Fibroblast of peridontal ligament (primary cell): ENCODE results near the gene UNC93A.
"Not testable (repeated sequence)": the region's sequence is repeated elsewhere in the genome, so short reads cannot be mapped to it uniquely, and the experiment has no call there.

ENCODE experiments used
- DNase-seq: peaks from one replicate; pipeline ENCODE4 v3.0.0-alpha.2; 2010; ENCODE audit errors: extremely low read depth

The UNC93A gene

DNA sequence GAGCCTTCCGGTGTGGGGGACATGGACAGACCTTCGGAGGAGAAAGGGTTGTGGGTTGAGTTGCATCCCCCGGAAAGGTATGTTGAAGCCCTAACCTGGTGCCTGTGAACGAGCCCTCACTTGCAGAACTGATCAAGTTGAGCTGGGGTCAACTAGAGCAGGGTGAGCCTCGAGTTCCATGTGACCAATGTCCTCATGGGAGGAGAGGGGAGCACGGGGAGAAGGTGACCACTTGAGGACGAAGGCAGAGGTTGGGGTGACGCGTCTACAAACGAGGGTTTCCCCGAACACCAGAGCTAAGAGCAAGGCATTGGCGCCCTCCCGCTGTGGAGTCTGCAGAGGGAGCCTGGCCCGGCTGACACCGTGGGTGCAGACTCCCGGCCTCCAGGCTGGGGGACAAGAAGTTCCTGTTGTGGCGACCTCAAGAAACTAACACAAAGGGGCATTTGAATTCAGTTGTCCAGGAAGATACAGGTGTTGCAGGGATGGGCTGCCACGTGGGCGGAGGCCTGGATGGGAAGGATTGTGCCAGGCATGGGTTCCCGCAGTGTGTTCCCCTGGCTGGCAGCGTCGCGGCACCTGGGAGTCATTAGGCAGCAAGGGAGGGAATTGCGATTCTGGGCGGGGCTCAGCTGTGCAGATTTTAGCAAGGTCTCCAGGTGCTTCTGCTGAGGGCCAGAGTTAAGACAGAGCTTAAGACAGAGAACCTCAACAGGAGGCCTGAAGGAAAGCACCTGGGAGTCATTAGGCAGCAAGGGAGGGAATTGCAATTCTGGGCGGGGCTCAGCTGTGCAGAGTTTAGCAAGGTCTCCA, 20.4 kb upstream of the UNC93A start:
- no peak for DNase-seq

DNA sequence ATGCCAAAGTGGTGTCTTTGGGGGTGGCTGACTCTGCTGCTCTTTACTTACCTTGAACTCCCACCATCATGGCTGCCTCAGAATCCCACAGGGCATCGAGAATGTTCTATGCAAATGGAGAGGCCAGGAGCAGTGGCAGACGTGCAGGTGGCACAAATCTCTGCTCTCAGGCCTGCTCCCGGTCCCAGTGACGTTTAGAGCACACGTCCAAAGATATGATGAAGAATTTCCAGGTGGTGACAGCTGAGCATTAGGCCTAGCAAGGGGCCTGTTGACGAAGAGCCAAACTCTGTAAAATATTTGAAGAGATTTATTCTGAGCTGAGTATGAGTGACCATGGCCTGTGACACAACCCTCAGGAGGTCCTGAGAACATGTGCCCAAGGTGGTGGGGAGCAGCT, 19.0 kb upstream of the UNC93A start:
- no peak for DNase-seq

DNA sequence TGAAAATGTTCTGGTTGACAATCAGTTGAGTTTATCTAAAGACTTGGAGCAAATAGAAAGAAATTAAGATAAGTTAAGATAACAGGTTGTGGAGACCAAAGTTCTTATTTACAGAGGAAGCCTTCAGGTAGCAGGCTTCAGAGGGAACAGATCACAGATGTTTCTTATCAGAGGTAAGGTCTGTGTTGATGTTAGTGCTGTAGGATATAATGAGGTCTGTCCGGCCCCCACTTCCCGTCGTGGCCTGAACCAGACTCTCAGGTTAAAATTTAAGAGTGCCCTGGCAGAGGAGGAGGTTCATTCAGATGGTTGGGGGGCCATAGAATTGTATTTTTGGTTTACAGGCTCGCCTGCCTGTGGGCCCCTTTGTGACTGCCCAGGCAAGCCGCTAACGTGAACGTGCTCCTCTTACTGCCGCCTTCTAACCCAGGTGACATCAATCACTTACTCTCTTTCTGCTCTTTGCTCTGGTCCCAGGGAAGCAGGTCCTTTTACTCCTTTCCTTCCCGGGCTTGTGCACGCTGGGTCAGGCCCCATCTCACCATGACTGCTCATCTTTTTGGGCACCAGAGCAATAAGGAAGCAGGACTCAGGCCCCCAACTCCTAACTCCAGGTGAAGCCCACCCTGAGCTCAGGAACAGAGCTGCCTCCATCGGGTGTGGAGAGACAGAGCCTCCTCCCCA, 18.3 kb upstream of the UNC93A start:
- no peak for DNase-seq

DNA sequence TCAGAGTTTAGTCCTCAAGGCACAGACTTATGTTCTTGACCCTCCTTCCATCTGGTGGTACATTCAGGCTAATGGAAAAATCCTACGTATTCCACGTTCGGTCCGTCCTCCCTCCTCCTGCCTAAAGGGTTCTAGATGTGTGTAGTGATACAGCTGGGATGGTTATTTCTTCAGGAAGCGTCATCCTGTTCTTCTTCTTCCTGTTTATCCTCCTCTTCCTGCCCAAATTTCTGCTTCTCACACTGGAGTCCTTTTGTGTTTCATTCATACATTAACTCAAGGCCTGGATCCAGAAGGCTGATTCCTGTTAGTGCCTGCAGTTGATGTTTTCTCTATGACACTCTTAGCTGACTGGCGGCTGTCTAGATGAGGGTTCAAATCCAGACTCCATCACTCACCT, 16.8 kb upstream of the UNC93A start:
- no peak for DNase-seq

DNA sequence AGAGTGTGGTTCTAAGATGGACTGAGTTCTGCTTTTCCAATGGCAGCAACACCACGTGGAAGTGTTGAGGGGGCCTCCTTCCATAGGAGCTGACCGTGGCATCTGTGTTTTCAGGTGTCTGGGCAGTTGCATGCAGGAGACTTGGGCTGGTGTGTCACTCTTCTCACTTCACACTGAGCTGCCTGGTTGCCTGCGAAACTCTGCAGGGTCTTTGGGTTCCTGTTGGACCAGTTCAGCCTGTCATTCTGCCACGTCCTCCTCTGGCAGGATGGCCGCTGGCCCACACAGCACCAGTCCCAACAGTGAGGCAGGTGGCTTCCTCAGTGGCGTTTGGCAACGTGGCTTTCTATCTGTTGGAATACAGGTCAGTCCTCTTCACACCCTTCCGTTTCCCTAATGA, 16.1 kb upstream of the UNC93A start:
- no peak for DNase-seq

DNA sequence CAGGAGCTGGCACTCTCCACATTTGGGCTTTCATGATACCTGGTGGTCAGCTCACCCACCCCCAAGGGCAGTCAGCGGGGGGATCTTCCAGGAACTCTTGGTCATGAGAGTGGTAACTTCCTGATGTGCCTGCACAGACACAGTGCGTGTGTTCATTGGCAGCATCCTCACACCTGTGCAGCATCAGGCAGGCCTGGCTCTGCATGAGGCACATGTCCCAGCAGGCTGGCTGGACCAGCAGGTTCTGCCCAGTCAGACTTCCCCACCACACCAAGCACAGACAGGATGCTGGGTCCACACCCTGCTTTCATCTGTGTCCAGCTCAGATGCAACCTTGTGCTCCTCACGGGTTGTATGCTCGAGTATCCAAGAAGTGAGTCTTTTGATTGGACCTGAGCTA, 15.7 kb upstream of the UNC93A start:
- DNase-seq = no peak

DNA sequence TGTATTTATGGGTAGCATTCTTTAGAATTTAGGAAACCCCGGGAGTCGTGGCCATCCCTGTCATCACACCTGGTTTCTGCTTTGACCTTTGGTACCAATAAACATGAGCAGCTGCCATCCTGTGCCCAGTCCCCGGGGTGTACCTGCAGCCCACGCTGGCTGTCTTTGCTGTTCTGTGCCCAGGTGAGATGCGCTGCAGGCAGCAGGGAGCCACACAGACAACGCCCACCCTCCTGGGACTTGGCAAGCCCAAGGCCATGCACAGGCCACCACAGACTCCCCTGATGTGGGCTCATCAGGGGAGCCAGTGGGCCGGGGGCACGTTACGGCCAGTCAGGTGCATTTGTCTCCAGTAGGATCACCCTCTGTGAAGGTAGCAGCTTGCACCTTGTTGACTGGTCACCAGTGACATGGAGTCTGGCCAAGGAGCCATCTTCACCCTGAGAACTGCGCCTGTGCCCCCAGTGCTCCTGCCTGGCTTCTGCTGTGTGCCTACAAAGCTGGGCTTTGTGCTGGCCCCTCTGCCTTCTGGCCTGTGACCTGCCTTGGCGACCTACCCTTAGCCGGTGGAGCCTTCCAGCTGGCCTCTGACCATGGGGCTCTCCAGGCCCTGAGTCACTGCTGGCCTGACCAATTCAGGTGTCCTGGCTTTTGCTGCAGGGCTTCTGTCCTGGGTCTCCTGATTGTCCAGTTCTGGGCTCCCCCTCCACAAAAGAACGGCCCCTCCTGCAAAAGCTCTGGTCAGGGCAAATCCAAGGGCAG, 14.2 kb upstream of the UNC93A start:
- no peak for DNase-seq

DNA sequence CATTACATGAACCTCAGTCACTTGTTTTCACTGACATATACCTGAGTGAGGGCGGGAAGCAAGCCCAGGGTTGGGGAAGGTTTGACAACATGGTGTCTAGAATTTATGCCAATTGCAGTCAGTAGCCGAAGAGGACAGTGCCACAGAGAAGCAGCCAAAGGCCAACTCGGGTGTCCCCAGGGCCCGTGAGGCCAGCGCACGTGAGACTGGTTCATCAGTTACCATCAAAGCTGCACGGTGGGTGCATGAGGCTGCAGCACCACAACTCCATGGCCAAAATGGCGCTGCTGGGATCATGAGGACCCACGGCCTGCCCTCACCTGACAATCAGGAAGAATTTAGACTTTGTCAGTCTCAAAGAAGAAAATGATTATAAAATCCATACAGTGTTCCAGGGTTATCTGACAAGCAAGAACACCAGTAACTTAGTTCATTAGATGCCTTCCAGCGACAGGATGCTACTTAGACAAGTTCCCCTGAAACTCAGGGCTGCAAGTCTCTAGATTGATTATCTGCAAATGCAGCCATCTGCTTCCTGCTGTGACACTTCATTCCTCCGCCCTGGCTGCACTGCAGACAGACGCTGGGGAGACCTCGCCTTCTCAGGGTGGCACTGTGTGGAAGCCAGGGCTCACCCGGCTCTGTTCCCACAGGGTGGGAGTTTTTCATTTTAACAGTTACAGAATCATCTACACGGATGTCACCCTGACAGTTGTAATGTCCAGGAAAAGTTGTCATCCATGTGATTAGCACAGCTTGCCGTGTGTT, 12.8 kb upstream of the UNC93A start:
- not testable (repeated sequence) for DNase-seq

DNA sequence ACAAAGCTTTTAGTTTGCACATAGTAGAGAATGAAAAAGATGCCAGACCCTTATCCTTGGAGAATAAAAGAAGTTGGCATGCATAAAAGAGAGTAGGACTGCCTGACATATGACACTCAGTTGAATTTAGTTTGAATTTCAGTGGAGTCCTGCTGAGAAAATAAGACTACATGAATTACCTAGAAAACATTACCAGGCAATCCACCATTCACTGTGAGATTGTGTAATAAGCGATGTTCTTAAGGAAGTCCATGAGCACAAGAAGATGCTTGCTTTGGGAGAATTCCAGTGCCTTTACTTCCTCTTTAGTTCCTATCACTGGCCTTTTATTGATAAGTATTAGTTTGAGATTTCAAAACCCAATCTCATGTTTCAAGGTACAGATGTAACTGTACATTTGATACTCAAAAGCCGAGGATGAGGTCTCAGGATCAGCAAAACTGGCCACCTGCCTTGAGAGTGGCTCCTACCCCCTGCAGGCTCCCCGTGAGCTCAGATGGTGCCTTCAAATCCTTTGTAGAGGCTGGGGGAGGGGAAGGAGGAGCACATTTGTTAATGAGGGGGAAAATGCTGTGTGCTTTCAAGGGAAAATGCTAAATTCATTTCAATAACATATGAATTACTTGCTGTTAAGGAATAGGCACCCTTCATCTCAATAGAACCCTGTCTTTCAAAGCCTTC, 11.2 kb upstream of the UNC93A start:
- DNase-seq = no peak

DNA sequence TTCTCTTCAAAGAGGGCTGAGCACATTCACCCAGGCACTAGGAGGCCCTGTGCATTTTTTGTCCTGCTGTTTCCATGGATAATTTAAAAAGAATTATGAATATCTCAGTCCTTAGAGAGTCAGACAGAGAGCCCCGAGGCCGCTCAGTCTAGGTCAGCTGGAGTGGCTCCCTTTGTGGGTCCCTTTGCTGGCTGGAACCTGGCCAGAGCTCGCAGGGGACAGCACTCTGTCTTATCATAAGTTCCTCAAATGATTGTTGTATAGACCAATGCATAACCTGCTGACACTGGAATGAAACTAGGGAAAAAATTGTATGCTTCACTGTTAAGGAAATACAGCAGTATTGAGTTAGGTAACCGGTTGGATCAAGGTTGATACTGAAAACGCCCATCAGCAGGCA, 10.6 kb upstream of the UNC93A start:
- not testable (repeated sequence) for DNase-seq

DNA sequence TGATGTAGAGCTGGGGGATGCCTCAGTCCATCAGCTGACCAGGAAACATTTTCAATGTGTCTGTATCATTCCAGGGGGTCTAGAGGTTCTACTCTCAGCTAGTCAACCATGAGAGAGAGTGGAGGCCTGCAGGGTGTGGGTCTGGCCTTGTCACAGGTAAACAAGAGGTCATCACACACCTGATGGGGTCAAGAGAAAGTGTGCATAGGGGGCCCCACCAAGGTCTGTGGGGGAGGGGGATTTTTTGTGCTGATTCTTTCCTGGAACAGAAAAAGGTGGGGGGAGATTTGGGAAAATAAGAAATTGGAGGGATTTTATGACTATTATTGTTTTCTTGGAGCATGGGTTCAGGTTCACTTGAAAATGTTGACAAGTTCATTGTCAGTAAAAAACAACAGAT, 8.9 kb upstream of the UNC93A start:
- no peak for DNase-seq

DNA sequence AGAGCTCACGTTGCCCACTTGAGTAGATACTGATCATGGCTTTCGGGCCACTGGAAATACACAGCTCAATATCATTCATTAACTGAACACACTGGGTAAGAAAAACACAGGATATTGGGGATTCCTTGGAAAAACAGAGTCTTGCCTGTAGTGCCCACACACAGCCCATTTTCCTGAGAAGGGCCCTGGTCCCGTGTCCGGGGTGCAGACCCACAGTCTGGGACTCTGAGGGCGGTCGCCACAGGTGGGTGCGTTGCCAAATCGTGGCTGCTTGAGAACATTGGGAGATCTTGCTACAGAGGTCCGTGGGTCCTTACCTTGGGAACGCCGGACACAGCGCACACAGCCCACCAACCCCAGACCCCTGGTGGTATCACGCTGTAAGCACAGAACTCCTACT, 6.5 kb upstream of the UNC93A start:
- DNase-seq = not testable (repeated sequence)

DNA sequence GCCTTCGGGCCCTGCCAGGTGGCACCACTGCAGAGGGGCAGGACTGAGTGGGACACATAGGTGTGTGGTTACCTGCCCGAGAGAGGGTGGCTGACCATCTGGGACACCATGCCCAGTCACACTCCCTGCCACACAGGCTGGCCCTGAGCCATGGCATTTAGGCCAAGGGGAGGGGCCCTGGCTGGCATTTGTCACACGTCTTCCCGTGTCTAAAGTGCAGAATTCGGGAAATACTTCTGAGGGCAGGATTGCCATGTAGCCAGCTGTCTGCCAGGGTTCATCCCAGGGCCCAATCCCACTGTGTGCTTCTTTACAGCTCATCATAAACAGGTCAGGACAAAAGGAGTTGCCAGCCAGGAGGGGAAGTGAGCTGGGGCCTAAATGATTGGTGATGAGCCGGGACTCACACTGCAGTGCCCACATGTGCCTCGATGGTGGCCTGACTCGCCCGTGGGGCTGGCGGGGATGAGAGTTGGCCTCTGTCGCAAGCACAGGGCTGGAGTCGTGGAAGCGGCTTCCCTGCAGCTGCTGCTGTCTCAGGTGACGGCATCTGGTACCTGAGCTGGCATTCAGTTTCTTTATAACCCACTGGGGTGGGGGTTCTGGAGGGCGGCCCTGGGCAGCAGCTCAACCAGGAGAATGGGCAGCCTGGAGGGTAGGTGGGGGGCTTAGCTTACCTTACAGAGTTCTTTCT, 5.9 kb upstream of the UNC93A start:
- no peak for DNase-seq

DNA sequence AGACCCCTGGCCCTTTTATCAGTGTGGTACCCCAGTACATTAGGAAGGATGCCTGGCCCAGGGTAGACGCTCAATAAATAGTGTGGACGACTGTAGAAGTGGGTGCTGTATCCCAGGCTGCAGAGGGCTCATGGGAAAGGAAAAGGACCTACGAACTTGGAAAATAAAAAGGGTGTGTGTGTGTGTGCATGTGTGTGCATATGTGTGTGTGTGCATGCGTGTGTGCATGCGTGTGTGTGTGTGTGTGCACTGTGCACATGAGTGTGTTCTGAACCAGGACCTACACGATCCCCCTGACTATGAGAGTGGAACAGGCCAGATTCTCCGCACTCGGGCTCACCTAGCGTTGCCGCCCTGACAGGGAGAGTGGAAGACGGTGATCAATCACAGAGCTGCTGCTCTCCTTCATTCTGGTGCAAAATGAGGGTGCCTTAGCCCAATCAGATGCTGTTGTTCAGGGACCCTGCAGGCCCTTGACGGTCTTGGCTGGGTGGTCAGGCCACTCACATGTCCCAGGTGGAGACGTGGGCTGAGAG, 3.5 kb upstream of the UNC93A start:
- no peak for DNase-seq

DNA sequence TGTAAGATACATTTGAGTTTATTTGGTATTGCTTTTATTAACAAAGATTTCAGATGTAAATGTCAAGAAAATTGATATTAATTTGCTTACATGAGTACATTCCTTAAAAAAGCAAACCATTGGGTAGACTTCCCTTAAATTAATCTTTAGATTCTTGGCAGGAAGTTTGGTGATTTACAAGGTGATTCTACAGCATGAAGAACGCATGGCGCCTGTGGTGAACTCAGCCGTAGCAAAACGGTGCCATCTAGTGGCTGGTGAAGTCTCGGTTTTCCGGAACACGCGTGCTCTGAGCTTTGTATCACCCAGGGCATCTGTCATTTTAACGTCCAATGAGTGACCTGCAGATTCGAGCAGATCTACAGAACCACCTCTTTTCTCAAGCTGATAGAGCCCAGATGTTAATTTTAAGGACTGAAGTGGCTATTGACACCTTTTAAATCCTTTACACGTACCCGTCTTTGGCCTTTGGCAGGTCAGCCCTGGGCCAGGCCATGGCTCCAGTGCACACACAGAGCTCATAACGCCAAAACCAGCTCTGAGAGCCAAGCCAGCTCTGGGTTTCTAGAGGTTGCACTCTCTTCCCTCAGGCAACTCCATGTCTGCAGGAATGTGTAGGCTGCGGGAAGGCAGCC, 2.4 kb upstream of the UNC93A start:
- not testable (repeated sequence) for DNase-seq

DNA sequence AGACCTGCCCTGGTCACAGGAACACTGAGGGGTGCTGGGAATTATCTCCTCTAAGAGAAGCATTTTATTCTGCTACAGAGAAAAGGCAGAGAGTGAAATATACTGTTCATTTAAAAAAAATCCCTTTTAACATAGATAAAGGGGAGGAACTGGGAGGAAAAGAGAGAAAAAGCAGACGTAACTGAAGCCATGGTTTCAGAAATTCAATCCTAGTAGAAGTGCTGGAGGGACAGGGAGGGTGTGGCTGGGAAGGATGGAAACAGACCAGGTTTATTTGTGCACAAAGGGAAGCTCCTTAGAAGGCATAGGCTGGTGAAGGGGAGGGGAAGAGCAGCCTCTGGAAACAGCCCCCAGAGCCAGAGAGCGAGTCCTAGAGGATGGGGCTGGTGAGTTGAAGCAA, 1.8 kb upstream of the UNC93A start:
- DNase-seq = not testable (repeated sequence)

DNA sequence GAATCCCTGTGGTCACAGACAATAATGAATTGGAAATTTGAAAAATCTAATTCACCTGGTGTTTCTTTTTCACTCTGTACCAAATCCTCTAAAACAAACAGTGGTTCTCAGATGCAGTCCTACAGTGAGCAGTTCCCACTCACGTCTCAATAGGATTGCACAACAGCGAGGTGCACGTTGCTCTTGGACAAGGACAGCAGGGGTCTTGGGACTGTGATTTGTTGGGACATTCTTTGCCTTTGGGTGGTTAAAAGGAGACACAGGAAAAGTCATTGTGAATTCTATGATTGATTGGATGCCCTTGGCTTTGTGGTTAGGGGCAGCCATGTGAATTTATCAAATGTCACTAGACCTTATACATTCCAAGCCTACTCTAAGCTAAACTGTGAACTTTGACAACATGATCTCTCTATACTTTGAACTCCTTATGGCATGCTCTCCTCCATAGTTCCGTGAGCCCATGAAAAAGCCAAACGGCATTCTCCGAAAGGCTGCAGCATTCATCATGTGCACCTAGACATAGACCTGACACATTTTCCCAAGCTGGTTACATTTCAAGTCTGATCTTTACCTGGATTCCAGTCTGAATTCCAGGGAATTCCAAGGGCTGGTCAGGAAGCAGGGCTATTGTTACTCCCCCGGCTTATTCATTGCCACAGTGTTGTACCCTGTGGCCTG, 647 bp downstream of the UNC93A start:
- DNase-seq = no peak

DNA sequence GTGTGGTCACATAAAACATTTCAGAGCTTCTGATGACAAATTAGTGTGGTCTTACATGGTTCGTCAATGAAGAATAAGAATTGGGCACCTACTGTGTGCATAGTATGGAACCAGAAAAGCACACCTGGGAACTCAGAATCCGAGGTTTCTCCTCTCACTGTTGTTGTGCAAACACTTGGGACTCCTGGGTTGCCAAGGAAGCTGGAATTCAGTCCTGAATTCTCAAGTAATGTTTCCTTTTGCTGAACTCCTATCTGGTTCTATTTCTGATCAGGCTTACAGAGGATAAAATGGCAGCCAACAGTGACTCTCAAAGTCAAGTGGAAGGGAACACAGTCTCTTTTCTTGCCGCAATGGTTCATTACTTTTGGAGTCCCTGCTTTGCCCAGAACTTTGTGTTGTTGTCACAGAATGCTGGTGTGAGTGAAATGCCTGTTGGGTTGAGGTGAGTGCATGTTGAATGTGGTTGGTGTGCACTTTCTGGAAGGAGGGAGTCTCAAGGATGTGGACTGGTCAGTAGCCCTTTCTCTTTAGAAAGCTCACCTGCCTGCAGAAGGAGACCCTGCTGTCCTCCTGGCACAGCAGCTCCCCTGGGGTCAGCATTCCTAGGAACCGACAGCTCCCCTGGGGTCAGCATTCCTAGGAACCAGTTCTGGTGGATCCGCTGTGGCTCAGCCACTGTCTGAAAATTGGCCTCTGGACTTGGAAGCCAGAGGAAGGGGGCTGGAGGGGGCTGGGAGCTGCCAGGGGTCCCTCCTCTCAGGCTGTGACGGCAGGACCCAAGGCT, 1.4 kb downstream of the UNC93A start:
- no peak for DNase-seq
